Fibroblast of pulmonary artery (primary cell): ENCODE measurements around the gene STPG3.

Experiments
- DNase-seq: peaks from one replicate; pipeline ENCODE4 v3.0.0-alpha.2; 2010; ENCODE audit warnings: low read depth
- H3K4me3 ChIP-seq: replicated peaks from 2 replicates; pipeline ENCODE4 v1.5.1; 2011; ENCODE audit warnings: low read depth, mild to moderate bottlenecking, control low read depth, low read length, moderate library complexity
- TF ChIP-seq, protein P1 (sequence below): IDR thresholded peaks from 2 replicates; pipeline ENCODE4 v1.5.1; 2011; ENCODE audit warnings: mild to moderate bottlenecking, control low read depth, low read length, inconsistent platforms; ENCODE audit errors: missing control alignments

Gene STPG3

GRCh38 chr9:137251490-137252268, 593 bp downstream of the STPG3 start:
- TF ChIP-seq, protein P1, sequence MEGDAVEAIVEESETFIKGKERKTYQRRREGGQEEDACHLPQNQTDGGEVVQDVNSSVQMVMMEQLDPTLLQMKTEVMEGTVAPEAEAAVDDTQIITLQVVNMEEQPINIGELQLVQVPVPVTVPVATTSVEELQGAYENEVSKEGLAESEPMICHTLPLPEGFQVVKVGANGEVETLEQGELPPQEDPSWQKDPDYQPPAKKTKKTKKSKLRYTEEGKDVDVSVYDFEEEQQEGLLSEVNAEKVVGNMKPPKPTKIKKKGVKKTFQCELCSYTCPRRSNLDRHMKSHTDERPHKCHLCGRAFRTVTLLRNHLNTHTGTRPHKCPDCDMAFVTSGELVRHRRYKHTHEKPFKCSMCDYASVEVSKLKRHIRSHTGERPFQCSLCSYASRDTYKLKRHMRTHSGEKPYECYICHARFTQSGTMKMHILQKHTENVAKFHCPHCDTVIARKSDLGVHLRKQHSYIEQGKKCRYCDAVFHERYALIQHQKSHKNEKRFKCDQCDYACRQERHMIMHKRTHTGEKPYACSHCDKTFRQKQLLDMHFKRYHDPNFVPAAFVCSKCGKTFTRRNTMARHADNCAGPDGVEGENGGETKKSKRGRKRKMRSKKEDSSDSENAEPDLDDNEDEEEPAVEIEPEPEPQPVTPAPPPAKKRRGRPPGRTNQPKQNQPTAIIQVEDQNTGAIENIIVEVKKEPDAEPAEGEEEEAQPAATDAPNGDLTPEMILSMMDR = no peak

DNA sequence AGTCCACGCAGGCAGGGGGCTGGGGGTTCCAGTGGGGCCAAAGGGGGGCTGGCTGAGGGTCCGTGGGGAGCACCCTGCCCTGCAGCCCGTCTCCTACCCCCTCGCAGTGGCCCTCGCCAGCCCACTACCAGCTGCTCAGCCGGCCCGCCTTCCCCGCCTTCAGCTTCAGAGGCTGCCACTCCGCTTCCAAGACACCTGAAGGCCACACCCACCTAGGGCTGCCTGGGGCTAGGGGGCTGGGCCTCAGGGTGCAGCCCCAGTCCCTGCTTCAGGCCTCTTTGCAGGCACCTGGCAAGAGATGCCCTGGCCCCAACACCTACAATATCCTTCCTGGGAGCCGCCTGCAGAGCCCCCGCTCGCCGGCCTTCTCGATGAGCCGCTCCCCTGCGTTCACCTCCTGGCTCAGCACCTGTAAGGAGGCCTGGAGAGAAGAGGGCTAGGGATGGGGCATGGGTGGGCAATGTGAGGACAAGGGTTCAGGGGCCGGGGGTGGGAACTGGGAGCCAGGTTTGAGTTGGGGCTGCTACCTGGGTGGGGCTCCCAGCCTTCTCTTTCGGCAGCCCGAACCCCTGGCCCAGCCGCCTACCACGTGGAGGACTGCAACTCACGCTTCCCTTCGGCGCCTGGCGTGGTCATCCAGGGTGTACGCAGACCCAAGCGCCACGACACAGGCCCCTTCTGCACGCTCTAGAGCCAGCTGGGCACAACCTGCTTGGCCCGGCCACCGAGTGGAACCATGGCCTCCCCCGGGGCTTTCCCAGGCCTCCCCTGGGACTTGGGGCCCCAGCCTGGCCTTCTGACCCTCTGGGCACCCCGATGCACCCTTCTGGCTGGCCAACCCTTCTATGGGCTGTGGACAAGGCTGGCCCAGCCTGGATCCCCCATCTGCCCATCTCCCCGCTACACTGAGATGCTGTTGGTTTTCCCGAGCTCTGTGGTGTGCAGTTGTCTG, 1.7 kb downstream of the STPG3 start:
- TF ChIP-seq, protein P1 = no peak
- no peak for DNase-seq
- no peak overlapping the region for H3K4me3 ChIP-seq

More at GRCh38 chr9:137251490-137252268, 593 bp downstream of the STPG3 start:
- DNase-seq = no peak
- H3K4me3 ChIP-seq = no peak overlapping the region

- no peak for DNase-seq
- peak overlapping the region; percentile 73 for H3K4me3 ChIP-seq
- TF ChIP-seq, protein P1 = no peak
Measured at GRCh38 chr9:137253717-137254623, 2.9 kb downstream of the STPG3 start.

GRCh38 chr9:137254624-137255447, 3.8 kb downstream of the STPG3 start, which contains the start of gene NELFB:
TSS of gene NELFB (plus strand) at chr9:137255327.
- TF ChIP-seq, protein P1 = no peak
- H3K4me3 ChIP-seq = peak within 1 kb of the TSS; percentile 84
- peak; percentile 87 for DNase-seq

- TF ChIP-seq, protein P1 = no peak
- DNase-seq = peak; percentile 35
- peak overlapping the region; percentile 84 for H3K4me3 ChIP-seq
Measured at GRCh38 chr9:137255448-137256114, 4.5 kb downstream of the STPG3 start.
